CD4-positive, alpha-beta T cell treated with Interleukin-10 for 1 hour (primary cell): ENCODE data around the gene BLOC1S4.
"Not testable (repeated sequence)": the region's sequence is repeated elsewhere in the genome, so short reads cannot be mapped to it uniquely, and the experiment has no call there.

Experiments
- DNase-seq: peaks from one replicate; pipeline ENCODE4 v3.0.0-alpha.2; 2020

Gene BLOC1S4

GRCh38 chr4:6719611-6720179 lies 3.7 kb downstream of the BLOC1S4 start:
- no peak for DNase-seq

DNA sequence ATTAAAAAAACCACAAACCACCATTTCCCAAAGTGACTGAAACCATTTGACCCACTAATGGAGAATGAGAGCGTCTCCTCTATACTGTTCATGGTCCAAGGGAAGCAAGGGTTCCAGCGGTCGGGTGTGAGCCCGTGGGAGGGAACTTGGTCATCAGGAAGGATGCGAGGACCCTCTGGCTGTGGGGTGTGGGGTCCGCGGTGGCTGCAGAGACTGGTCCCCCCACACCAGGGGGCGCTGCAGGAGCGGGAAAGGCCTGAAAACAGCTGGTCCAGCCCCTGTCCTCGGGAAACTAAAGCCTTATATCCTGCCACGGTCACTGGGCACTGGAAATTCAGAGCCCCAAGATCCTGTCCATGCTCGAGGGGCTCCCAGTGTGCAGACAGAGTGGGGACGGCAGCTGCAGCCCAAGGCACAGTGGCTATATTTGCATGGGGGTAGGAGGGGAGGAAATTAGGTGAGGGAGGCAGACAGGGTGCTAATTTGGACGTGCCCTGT lies 4.3 kb downstream of the BLOC1S4 start:
- peak; percentile 80 for DNase-seq

GRCh38 chr4:6721121-6721520 lies 5.1 kb downstream of the BLOC1S4 start:
- no peak for DNase-seq

- DNase-seq, result no peak
Measured at GRCh38 chr4:6722891-6723290, 6.9 kb downstream of the BLOC1S4 start.

GRCh38 chr4:6723851-6724250 lies 7.9 kb downstream of the BLOC1S4 start:
- DNase-seq, result no peak

DNA sequence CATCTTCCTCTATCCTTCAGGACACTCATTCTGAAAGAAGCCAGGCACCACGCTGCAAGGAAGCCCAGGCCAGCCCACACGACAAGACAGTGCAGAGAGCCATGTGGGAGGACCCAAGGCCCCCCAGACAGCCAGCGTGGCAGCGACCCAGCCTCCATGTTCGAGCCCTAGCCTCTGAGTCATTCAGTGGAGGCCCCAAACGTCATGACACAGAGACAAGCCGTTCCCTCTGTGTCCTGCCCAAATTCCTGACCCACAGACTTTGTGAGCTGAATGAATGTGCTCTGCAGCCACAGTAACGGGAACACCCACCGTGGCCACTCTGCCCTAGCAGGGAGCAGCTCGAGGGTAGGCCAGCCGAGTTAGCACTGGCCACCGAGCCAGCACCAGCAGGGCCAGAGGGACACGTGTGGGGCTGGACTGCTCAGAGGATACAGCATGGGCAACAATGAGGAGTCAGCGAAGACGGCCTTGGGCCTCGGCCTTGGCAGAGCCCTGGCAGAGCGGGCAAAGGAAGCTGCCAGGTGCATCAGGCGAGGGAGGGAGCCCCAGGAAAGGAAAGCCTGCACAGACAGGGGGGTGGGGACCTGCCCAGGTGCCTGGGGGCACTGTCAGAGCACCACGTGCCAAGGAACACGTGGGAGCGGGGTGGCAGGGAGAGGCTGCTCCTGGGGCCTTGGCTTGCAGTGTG lies 8.6 kb downstream of the BLOC1S4 start:
- no peak for DNase-seq

DNA sequence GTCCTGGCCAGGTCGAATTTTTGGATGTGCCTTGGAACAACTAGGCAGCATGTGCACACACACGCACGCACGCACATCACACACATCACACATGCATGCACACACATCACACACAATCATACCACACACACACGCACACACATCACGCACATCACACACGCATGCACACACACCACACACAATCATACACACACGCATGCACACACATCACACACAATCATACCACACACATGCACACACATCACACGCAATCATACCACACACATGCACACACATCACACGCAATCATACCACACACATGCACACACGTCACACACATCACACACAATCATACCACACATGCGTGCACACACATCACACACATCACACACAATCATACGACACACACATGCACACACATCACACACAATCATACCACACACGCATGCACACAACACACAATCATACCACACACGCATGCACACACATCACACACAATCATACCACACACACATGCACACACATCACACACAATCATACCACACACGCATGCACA lies 9.5 kb downstream of the BLOC1S4 start:
- not testable (repeated sequence) for DNase-seq

- DNase-seq, result no peak
Measured at GRCh38 chr4:6727081-6727942, 11.3 kb downstream of the BLOC1S4 start.

GRCh38 chr4:6727943-6728250 lies 11.9 kb downstream of the BLOC1S4 start:
- no peak for DNase-seq

GRCh38 chr4:6728320-6729029 lies 12.5 kb downstream of the BLOC1S4 start:
- no peak for DNase-seq

DNA sequence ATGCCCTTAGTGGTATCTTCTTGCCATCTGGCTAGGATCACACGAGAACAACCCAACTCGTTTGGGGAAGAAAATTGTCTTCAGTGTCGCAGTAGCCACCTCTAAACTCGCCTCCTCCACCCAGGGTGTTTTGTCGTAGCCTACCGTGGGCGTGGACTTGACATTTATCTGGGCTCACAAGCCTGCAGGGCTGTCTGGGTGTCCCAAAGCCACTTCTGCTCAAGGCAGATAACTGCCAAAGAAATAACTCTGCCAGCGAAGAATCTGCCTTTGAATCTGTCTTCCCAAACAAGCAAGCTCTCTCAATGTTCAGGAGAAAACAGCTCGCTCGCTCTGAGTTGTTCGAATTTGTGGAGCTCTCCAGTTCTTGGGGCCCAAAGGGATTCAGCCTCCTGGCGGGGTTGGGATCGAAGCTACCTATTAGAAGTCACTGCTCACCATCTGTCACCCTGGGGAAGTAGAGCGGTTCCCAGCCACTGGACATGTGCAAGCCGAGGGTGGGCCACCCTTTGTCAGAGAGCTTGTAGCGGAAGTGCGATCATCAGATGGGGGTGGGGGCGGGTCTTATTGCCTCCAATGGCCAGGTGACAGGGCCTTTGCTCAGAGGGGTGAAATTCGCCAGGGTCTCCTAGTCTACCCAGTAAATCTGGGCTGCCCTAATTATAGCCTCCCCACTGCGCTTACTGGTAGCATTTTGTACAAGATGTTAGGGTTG lies 14.8 kb downstream of the BLOC1S4 start:
- no peak for DNase-seq

DNA sequence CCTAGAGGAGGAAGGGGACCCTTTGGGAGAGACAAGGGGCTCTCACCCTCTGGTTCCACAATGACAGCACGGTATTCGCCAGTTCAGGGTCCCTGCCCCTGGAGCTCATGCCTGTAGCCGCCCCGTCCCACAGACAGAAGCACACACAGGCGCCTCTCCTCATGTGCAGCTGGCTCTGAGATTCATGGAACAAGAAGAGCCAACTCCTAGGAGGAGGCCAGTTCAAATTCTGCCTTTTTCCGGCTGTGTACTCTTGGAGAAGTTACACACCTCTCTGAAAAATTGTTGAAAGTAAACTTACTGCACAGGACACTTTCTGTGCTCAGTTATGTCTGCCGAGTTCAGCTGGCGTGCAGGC lies 15.3 kb downstream of the BLOC1S4 start:
- DNase-seq, result no peak

GRCh38 chr4:6731780-6732179 lies 15.8 kb downstream of the BLOC1S4 start:
- no peak for DNase-seq

DNA sequence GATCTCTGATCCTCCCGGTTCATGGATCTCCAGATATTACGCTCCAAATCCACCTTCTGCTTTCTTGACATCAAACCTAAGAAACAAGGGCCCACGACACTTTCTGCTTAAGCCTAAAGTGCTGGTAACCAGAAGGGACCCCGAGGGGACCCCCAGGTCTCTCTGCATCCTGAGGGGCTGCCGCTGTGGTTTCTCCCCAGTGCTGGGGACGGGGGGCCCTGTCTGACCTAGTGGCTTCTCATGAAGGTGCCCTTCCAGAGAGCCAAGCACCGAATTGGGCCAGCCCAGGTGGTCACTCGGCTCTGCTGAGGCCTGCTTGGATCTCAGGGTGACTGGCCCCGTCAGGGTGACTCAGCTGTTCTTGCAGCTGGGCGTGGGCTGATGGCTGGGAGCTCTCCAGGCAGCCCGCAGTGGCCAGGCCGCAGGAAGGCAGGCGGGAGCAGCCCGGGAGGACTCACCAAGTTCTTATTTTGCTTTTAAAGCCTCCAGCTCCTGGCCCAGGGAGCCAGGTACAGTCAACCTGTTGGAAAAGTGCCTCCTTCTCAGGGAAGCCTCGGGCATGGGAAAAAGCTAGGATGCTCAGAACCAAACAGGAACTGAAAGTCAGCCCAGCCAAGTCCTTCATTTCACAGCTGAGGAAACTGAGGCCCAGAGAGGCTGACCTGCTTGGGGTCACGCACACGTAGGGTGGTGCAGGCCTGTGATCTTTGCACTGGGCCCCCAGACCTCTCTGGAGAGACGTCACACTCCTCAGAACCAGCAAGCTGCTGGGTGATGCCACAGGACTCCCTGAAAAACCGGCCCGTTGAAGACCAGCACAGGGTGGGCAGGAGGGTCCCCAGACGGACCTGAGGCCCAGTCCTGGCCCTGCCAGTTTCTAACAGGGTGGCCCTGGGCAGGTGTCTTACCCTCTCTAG lies 16.7 kb downstream of the BLOC1S4 start:
- no peak for DNase-seq

GRCh38 chr4:6733358-6734164 lies 17.6 kb downstream of the BLOC1S4 start:
- no peak for DNase-seq

- no peak for DNase-seq
Measured at GRCh38 chr4:6734165-6734786, 18.3 kb downstream of the BLOC1S4 start.

- no peak for DNase-seq
Measured at GRCh38 chr4:6739920-6740319, 23.9 kb downstream of the BLOC1S4 start.

GRCh38 chr4:6740347-6740746 lies 24.4 kb downstream of the BLOC1S4 start:
- DNase-seq, result no peak

GRCh38 chr4:6742507-6742906 lies 26.5 kb downstream of the BLOC1S4 start:
- DNase-seq, result no peak

DNA sequence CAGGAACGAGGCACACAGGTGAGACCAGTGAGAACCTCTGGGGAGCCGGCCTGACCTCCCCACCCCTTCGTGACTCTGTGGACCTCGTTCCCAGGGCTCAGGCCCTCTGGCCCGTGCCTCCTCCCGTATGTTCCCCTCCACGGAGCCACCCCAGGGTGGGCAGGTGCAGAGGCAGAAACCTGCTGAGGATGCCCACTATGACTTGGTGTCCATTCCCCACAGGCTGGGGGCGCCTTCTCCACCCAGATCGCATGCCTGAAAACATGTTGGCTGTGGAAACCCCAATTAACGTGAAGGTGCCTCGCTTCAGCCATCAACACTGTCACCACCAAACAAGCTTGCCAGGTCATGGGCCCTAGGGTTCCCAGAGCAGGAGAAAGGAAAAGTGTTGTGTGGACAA lies 27.0 kb downstream of the BLOC1S4 start:
- DNase-seq, result no peak
